OCI-LY3 (cell line): ENCODE measurements around the gene CYYR1.

Experiments
- H2AFZ ChIP-seq: fragments of 200-600, 300-600 bp; shearing (Covaris generic); 2 replicates; pipeline ENCODE4 v1.6.0; 2014; ENCODE audit warnings: antibody characterized with exemption, low read depth, low read length
- H3K27ac ChIP-seq: fragments of 200-600, 300-600 bp; sonication (generic); 2 replicates; pipeline ENCODE4 v1.5.1; 2014; ENCODE audit warnings: mild to moderate bottlenecking, low read length, moderate library complexity, mixed read lengths
- H3K27me3 ChIP-seq: fragments of 200-600, 300-600 bp; sonication (generic); 2 replicates; pipeline ENCODE4 v1.6.1; 2014; ENCODE audit warnings: low read depth, low read length, mixed read lengths
- H3K36me3 ChIP-seq: fragments of 200-600, 300-600 bp; sonication (generic); replicated peaks from 2 replicates; pipeline ENCODE3; 2014; ENCODE audit warnings: low read depth, low read length, mixed read lengths
- H3K4me1 ChIP-seq: fragments of 300-600, 200-600 bp; sonication (generic); 2 replicates; pipeline ENCODE4 v1.6.1; 2014; ENCODE audit warnings: low read length, mixed read lengths
- H3K4me2 ChIP-seq: fragments of 200-600, 300-600 bp; sonication (generic); 2 replicates; pipeline ENCODE4 v1.6.1; 2014; ENCODE audit warnings: low read length, mixed read lengths
- H3K4me3 ChIP-seq: fragments of 300-600, 200-600 bp; sonication (generic); 2 replicates; pipeline ENCODE4 v1.5.1; 2014; ENCODE audit warnings: antibody characterized with exemption, mild to moderate bottlenecking, low read length, moderate library complexity
- H3K79me2 ChIP-seq: fragments of 300-600, 200-600 bp; shearing (Covaris generic); 2 replicates; pipeline ENCODE4 v1.6.1; 2014; ENCODE audit warnings: mild to moderate bottlenecking, low read length, mixed read lengths
- H3K9ac ChIP-seq: fragments of 300-600, 200-600 bp; shearing (Covaris generic); 2 replicates; pipeline ENCODE4 v1.6.0; 2014; ENCODE audit warnings: mild to moderate bottlenecking, low read length, moderate library complexity
- H3K9me3 ChIP-seq: fragments of 200-600, 300-600 bp; shearing (Covaris generic); 2 replicates; pipeline ENCODE4 v1.6.1; 2014; ENCODE audit warnings: low read length, mixed read lengths; ENCODE audit not compliant: insufficient read depth
- H4K20me1 ChIP-seq: fragments of 200-600, 300-600 bp; sonication (generic); 2 replicates; pipeline ENCODE4 v1.6.1; 2016; ENCODE audit warnings: low read length, mixed read lengths; ENCODE audit not compliant: insufficient read depth
- CTCF ChIP-seq: fragments of 200-600, 300-600 bp; sonication (generic); IDR thresholded peaks from 2 replicates; pipeline ENCODE4 v1.5.1; 2014; ENCODE audit warnings: antibody characterized with exemption, low read length, low read depth
- EZH2phosphoT487 ChIP-seq: fragments of 200-600 bp; shearing (Covaris generic); IDR thresholded peaks from 2 replicates; pipeline ENCODE4 v1.6.1; 2018; ENCODE audit warnings: antibody characterized with exemption, mixed run types, low read depth

The CYYR1 gene

GRCh38 chr21:26522704-26523103, 50.4 kb downstream of the CYYR1 start:
- no peaks in the 10 kb centered on the region for H3K9me3 ChIP-seq
- H3K36me3 ChIP-seq: no peaks in the 10 kb centered on the region
- TF ChIP-seq EZH2phosphoT487 (no peak), CTCF (no peak)
- H3K27me3 ChIP-seq: no peaks in the 10 kb centered on the region
- no peak overlapping the region for H3K27ac ChIP-seq
- no peaks in the 10 kb centered on the region for H3K79me2 ChIP-seq
- H3K4me2 ChIP-seq: no peak overlapping the region
- no peaks in the 10 kb centered on the region for H3K4me1 ChIP-seq
- H3K4me3 ChIP-seq: no peak overlapping the region
- H4K20me1 ChIP-seq: no peaks in the 10 kb centered on the region
- no peak overlapping the region for H3K9ac ChIP-seq
- no peak overlapping the region for H2AFZ ChIP-seq

- H3K4me3 ChIP-seq: no peak overlapping the region
- no peaks in the 10 kb centered on the region for H3K79me2 ChIP-seq
- H3K9ac ChIP-seq: no peak overlapping the region
- H3K27me3 ChIP-seq: no peaks in the 10 kb centered on the region
- no peaks in the 10 kb centered on the region for H4K20me1 ChIP-seq
- H3K27ac ChIP-seq: no peak overlapping the region
- H3K4me2 ChIP-seq: no peak overlapping the region
- no peaks in the 10 kb centered on the region for H3K9me3 ChIP-seq
- no peak overlapping the region for H2AFZ ChIP-seq
- TF ChIP-seq EZH2phosphoT487 (no peak), CTCF (no peak)
- H3K4me1 ChIP-seq: peaks cover 4% of the 10 kb centered on the region; the same call in 1 of the 2 replicates
- no peaks in the 10 kb centered on the region for H3K36me3 ChIP-seq
Observed at GRCh38 chr21:26519142-26519541, 53.9 kb downstream of the CYYR1 start.

GRCh38 chr21:26515257-26515656, 57.8 kb downstream of the CYYR1 start:
- no peak overlapping the region for H3K4me2 ChIP-seq
- TF ChIP-seq EZH2phosphoT487: no peak
- no peak for TF ChIP-seq CTCF
- no peak overlapping the region for H2AFZ ChIP-seq
- no peak overlapping the region for H3K4me3 ChIP-seq
- no peaks in the 10 kb centered on the region for H3K36me3 ChIP-seq
- no peaks in the 10 kb centered on the region for H3K27me3 ChIP-seq
- no peaks in the 10 kb centered on the region for H3K79me2 ChIP-seq
- no peak overlapping the region for H3K9ac ChIP-seq
- H3K27ac ChIP-seq: no peak overlapping the region
- H3K4me1 ChIP-seq: peaks cover 6% of the 10 kb centered on the region; the same call in 1 of the 2 replicates
- H3K9me3 ChIP-seq: no peaks in the 10 kb centered on the region
- no peaks in the 10 kb centered on the region for H4K20me1 ChIP-seq

GRCh38 chr21:26513212-26513611, 59.9 kb downstream of the CYYR1 start:
- Histone ChIP-seq H3K4me2 (no peak overlapping the region), H3K79me2 (no peaks in the 10 kb centered on the region), H3K4me3 (no peak overlapping the region), H3K27ac (no peak overlapping the region), H3K9ac (no peak overlapping the region), H3K36me3 (no peaks in the 10 kb centered on the region), H3K27me3 (no peaks in the 10 kb centered on the region), H4K20me1 (no peaks in the 10 kb centered on the region), H3K4me1 (peaks cover 6% of the 10 kb centered on the region; the same call in 1 of the 2 replicates), H2AFZ (no peak overlapping the region), H3K9me3 (no peaks in the 10 kb centered on the region)
- TF ChIP-seq EZH2phosphoT487 (no peak), CTCF (no peak)
